ENCODE measurements around the gene LLCFC1. TPM values are rescaled to one million over a fixed set of nuclear protein-coding genes. Genes with fewer than 3 reads are reported as not detected.

Gene LLCFC1
- total RNA-seq, 1 experiment from 2014 or later = not detected

DNA sequence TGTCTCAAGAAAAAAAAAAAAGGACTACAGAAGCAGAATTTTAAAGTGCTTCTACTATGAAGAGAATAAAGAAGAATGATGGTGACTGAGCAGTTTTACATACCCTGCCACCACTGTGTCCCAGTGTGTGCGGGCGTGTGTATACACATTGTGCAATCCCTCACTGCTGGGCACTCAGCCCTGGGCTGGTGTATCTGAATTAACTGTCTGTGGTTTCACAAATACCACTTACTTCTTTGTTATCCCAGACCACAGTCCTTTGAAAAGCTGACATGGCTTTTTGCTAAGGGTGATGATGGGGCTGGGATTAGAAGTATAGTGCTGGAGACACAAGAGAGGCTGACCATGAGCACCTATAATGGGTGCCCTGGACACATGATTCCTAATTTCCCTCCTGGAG is 32.6 kb upstream of the LLCFC1 start:
- Histone ChIP-seq H3K4me1 (ENCODE audit: insufficient read depth, low read length) (peaks cover 4% of the 10 kb centered on the region; the same call in 1 of the 2 replicates), H3K27ac (ENCODE audit: low read length) (no peak overlapping the region), H3F3A (ENCODE audit: low read length, unreplicated experiment) (no peaks in the 10 kb centered on the region), H3K9me2 (replicated peaks; ENCODE audit: low read length) (no peaks in the 10 kb centered on the region), H3K27me3 (ENCODE audit: low read length) (peaks cover 20% of the 10 kb centered on the region), H3K4me2 (ENCODE audit: low read length) (no peak overlapping the region), H3K9ac (ENCODE audit: low read length) (no peak overlapping the region), H3K36me3 (ENCODE audit: low read depth, low read length) (no peaks in the 10 kb centered on the region), H2AFZ (ENCODE audit: low read length) (no peak overlapping the region), H4K20me1 (ENCODE audit: low read length) (no peaks in the 10 kb centered on the region), H3K4me3 (ENCODE audit: low read length) (no peak overlapping the region), H3K9me3 (ENCODE audit: low read length) (peaks cover 17% of the 10 kb centered on the region; the same call in 1 of the 2 replicates), H3K79me2 (ENCODE audit: low read length) (no peaks in the 10 kb centered on the region)
- no TSS peak for BruUV-seq (replicated peaks)
- DNase-seq (no peak), ATAC-seq (no peak)
- CTCF ChIA-PET = no interaction called here
- TF ChIP-seq, protein P1, sequence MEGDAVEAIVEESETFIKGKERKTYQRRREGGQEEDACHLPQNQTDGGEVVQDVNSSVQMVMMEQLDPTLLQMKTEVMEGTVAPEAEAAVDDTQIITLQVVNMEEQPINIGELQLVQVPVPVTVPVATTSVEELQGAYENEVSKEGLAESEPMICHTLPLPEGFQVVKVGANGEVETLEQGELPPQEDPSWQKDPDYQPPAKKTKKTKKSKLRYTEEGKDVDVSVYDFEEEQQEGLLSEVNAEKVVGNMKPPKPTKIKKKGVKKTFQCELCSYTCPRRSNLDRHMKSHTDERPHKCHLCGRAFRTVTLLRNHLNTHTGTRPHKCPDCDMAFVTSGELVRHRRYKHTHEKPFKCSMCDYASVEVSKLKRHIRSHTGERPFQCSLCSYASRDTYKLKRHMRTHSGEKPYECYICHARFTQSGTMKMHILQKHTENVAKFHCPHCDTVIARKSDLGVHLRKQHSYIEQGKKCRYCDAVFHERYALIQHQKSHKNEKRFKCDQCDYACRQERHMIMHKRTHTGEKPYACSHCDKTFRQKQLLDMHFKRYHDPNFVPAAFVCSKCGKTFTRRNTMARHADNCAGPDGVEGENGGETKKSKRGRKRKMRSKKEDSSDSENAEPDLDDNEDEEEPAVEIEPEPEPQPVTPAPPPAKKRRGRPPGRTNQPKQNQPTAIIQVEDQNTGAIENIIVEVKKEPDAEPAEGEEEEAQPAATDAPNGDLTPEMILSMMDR (conservative IDR thresholded peaks at IDR 0.05; ENCODE audit: low read depth, low read length) = no peak
- TF ChIP-seq EZH2 (IDR thresholded peaks at IDR 0.05; ENCODE audit: low read length, unreplicated experiment) = no peak
- no peak for TF ChIP-seq EZH2phosphoT487 (IDR thresholded peaks at IDR 0.05; ENCODE audit: borderline replicate concordance, low read length)
- intact Hi-C loops (cut with micrococcal nuclease) = no loop called here
- POLR2A ChIA-PET (ENCODE audit: unreplicated experiment) = no interaction called here

DNA sequence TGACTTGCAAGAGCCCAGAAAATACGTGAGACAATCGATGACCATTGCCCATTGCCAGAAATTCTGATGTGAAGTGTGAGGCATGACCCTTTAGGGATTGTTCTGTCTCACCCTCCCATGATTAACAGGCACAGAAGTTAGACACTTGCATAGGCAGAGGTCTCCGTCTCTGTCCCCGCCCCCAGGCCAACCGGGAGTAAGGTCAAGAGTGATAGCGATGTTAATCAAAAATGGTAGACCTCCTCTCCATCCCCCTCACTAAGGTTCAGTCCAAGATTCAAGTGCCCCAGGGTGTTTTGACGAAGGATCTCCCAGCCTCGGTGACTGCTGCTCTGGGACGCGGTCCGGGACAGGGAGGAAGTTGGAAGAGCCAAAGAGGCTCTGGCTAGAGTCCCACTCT is 31.0 kb upstream of the LLCFC1 start:
- Histone ChIP-seq H3K9me3 (ENCODE audit: low read length) (peaks cover 17% of the 10 kb centered on the region; the same call in 1 of the 2 replicates), H3K4me1 (ENCODE audit: insufficient read depth, low read length) (peaks cover 4% of the 10 kb centered on the region; the same call in 1 of the 2 replicates), H3K9ac (ENCODE audit: low read length) (no peak overlapping the region), H3K4me3 (ENCODE audit: low read length) (no peak overlapping the region), H3K79me2 (ENCODE audit: low read length) (no peaks in the 10 kb centered on the region), H4K20me1 (ENCODE audit: low read length) (no peaks in the 10 kb centered on the region), H3K36me3 (ENCODE audit: low read depth, low read length) (no peaks in the 10 kb centered on the region), H3K9me2 (replicated peaks; ENCODE audit: low read length) (no peaks in the 10 kb centered on the region), H2AFZ (ENCODE audit: low read length) (no peak overlapping the region), H3K27me3 (ENCODE audit: low read length) (peaks cover 29% of the 10 kb centered on the region), H3F3A (ENCODE audit: low read length, unreplicated experiment) (no peaks in the 10 kb centered on the region), H3K4me2 (ENCODE audit: low read length) (no peak overlapping the region), H3K27ac (ENCODE audit: low read length) (no peak overlapping the region)
- no peak for ATAC-seq
- no peak for TF ChIP-seq EZH2phosphoT487 (IDR thresholded peaks at IDR 0.05; ENCODE audit: borderline replicate concordance, low read length)
- TF ChIP-seq, protein P1 (conservative IDR thresholded peaks at IDR 0.05; ENCODE audit: low read depth, low read length) = no peak
- no peak for TF ChIP-seq EZH2 (IDR thresholded peaks at IDR 0.05; ENCODE audit: low read length, unreplicated experiment)
- intact Hi-C loops (cut with micrococcal nuclease) = no loop called here
- DNase-seq = no peak
- POLR2A ChIA-PET (ENCODE audit: unreplicated experiment) = no interaction called here
- CTCF ChIA-PET = no interaction called here
- BruUV-seq (replicated peaks) = no TSS peak

DNA sequence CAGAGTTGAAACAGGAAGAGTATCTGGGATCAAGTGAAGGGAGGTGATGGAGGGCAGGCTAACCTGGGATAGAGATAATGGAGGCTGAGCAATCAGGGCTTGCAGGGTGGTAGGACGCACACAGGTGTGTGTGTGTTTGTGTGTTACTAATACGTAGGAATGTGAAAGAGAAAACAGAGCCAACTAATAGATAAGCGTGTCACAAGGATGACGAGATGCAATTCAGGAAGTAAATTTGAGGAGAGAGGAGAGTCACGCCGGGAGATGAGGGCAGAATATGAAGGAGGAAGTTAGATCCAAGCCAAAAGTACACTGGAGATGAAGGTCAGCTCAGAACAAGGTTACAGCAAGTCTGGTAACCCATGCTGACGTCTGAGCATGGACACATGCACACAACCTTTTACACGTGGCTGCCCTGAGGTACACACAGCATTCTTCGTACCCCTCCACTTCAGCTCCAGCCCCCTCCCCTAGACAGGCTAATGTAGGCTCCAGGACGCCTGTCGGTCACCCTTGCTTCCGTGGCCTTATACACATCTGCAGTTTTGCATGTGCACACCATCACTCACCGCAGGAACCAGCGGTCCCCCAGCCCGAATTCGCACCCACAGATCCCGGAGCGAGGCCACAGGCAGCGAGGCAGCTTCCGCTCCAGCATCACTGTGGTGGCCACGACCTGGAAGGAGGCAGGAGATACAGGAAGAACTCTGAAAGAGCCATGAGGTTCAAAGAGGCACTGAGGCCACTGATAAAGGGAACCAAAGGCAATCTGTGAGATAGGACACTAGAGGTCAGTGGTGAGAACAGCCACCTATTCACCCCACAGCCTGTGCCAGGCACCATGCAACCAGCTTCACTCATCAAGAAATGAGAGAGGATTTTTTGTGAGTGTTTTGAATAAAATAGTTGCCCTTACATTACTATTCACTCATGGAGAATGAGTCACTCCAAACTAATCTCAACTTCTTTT is 30.1 kb upstream of the LLCFC1 start:
- peak; percentile 65 for ATAC-seq
- TF ChIP-seq EZH2 (IDR thresholded peaks at IDR 0.05; ENCODE audit: low read length, unreplicated experiment) = no peak
- TF ChIP-seq, protein P1 (conservative IDR thresholded peaks at IDR 0.05; ENCODE audit: low read depth, low read length) = peak; percentile 46
- Histone ChIP-seq H3K27me3 (ENCODE audit: low read length) (peaks cover 29% of the 10 kb centered on the region), H3K4me2 (ENCODE audit: low read length) (no peak overlapping the region), H3K27ac (ENCODE audit: low read length) (no peak overlapping the region), H3K9ac (ENCODE audit: low read length) (no peak overlapping the region), H4K20me1 (ENCODE audit: low read length) (no peaks in the 10 kb centered on the region), H2AFZ (ENCODE audit: low read length) (no peak overlapping the region), H3K36me3 (ENCODE audit: low read depth, low read length) (no peaks in the 10 kb centered on the region), H3K9me3 (ENCODE audit: low read length) (peaks cover 17% of the 10 kb centered on the region; the same call in 1 of the 2 replicates), H3F3A (ENCODE audit: low read length, unreplicated experiment) (no peaks in the 10 kb centered on the region), H3K4me1 (ENCODE audit: insufficient read depth, low read length) (peaks cover 4% of the 10 kb centered on the region; the same call in 1 of the 2 replicates), H3K4me3 (ENCODE audit: low read length) (no peak overlapping the region), H3K79me2 (ENCODE audit: low read length) (no peaks in the 10 kb centered on the region), H3K9me2 (replicated peaks; ENCODE audit: low read length) (no peaks in the 10 kb centered on the region)
- CTCF ChIA-PET = interaction anchor here (0.6 kb wide), 2 partner anchors 28 to 92 kb away, joined by 3 to 4 read pairs; no protein-coding TSS in a partner anchor
- intact Hi-C loops (cut with micrococcal nuclease) = no loop called here
- BruUV-seq (replicated peaks) = no TSS peak
- no peak for DNase-seq
- POLR2A ChIA-PET (ENCODE audit: unreplicated experiment) = no interaction called here

Data from PC-3 (cell line).